ENCODE results near the gene RERG.

GRCh38 chr12:15243102-15243501 is 21.9 kb upstream of the RERG start:
- TF ChIP-seq CTCF (IDR thresholded peaks at IDR 0.05) (no peak), EP300 (IDR thresholded peaks at IDR 0.05) (no peak), POLR2A (IDR thresholded peaks at IDR 0.05) (no peak), POLR2AphosphoS5 (IDR thresholded peaks at IDR 0.05) (no peak)
